Peyer's patch (tissue), 4 donors: Measurements from ENCODE around the gene SULT1A4.
"Not testable (repeated sequence)": the region's sequence is repeated elsewhere in the genome, so short reads cannot be mapped to it uniquely, and the experiment has no call there.

Experiments
- CTCF ChIP-seq, 6 experiments: fragments of 450-650 bp in 4 of 6; fragments of 200-600 bp in 2 of 6; sonication (generic) in 1 of 6; IDR thresholded peaks; one replicate each; pipeline ENCODE4 v1.5.1; 2017 to 2019; ENCODE audit warnings: antibody characterized with exemption in 6 of 6, mild to moderate bottlenecking in 3 of 6, moderate library complexity in 1 of 6
- POLR2A ChIP-seq, 2 donors: fragments of 450-650 bp; IDR thresholded peaks; one replicate each; pipeline ENCODE4 v1.5.1; 2017; ENCODE audit warnings: antibody characterized with exemption in 2 of 2, mild to moderate bottlenecking in 2 of 2, moderate library complexity in 2 of 2

GRCh38 chr16:29425390-29425789, 34.3 kb upstream of the SULT1A4 start:
- not testable (repeated sequence) for TF ChIP-seq POLR2A, CTCF (IDR thresholded peaks at IDR 0.05)
